CD14-positive monocyte (primary cell): ENCODE results near the gene GALNS. TPM values are rescaled to one million over a fixed set of nuclear protein-coding genes. Genes with fewer than 3 reads are reported as not detected.
"Not testable (repeated sequence)": the region's sequence is repeated elsewhere in the genome, so short reads cannot be mapped to it uniquely, and the experiment has no call there.

ENCODE experiments used
- DNase-seq, 3 donors: peaks; one replicate each; pipeline ENCODE4 v3.0.0-alpha.2; 2011 to 2022
- H2AFZ ChIP-seq: 2 replicates; pipeline ENCODE4 v1.6.0; 2012; ENCODE audit warnings: mild to moderate bottlenecking, low read depth, low read length, inconsistent platforms; ENCODE audit not compliant: insufficient read depth, poor library complexity, severe bottlenecking
- H3K27ac ChIP-seq, 2 donors: 1 replicate in 1 of 2; 2 replicates in 1 of 2; pipeline ENCODE4 v1.5.1; 2012 to 2013; ENCODE audit warnings: low read length in 2 of 2, control low read depth in 1 of 2, inconsistent platforms in 1 of 2, low read depth in 1 of 2, mild to moderate bottlenecking in 1 of 2
- H3K27me3 ChIP-seq, 2 donors: one replicate each; pipeline versions ENCODE4 v1.6.0 to v1.6.1; 2011 to 2013; ENCODE audit warnings: low read length in 2 of 2; ENCODE audit not compliant: control insufficient read depth in 2 of 2, insufficient read depth in 2 of 2
- H3K36me3 ChIP-seq, 2 donors: replicated peaks in 1 of 2; 1 replicate in 1 of 2; 2 replicates in 1 of 2; pipeline versions ENCODE4 v1.5.1 to v1.6.1; 2012 to 2013; ENCODE audit warnings: low read length in 2 of 2, control low read depth in 1 of 2, inconsistent platforms in 1 of 2, mild to moderate bottlenecking in 1 of 2; ENCODE audit not compliant: insufficient read depth in 2 of 2, control insufficient read depth in 1 of 2
- H3K4me1 ChIP-seq, 2 donors: 1 replicate in 1 of 2; 2 replicates in 1 of 2; pipeline versions ENCODE4 v1.5.1 to v1.6.1; 2012 to 2013; ENCODE audit warnings: low read length in 2 of 2, control low read depth in 1 of 2, inconsistent platforms in 1 of 2, mild to moderate bottlenecking in 1 of 2, moderate library complexity in 1 of 2; ENCODE audit not compliant: insufficient read depth in 2 of 2, control insufficient read depth in 1 of 2
- H3K4me2 ChIP-seq: replicated peaks from 2 replicates; pipeline ENCODE3; 2012; ENCODE audit warnings: low read length, moderate library complexity, mild to moderate bottlenecking; ENCODE audit not compliant: poor library complexity, severe bottlenecking; ENCODE audit errors: extremely low read depth
- H3K4me3 ChIP-seq, 3 experiments: fragments of 200-600 bp in 1 of 3; sonication (generic) in 1 of 3; replicated peaks in 1 of 3; 1 replicate in 2 of 3; 2 replicates in 1 of 3; pipeline ENCODE4 v1.5.1; 2011 to 2013; ENCODE audit warnings: low read length in 3 of 3, mild to moderate bottlenecking in 3 of 3, control low read depth in 2 of 3, low read depth in 2 of 3, inconsistent platforms in 1 of 3, moderate library complexity in 1 of 3
- H3K79me2 ChIP-seq: 2 replicates; pipeline ENCODE4 v1.6.0; 2012; ENCODE audit warnings: mild to moderate bottlenecking, control low read depth, inconsistent platforms, low read length, moderate library complexity; ENCODE audit not compliant: insufficient read depth
- H3K9ac ChIP-seq: 2 replicates; pipeline ENCODE4 v1.6.0; 2017; ENCODE audit warnings: low read length, mild to moderate bottlenecking; ENCODE audit not compliant: insufficient read depth, poor library complexity, severe bottlenecking
- H3K9me3 ChIP-seq, 2 donors: replicated peaks in 1 of 2; 1 replicate in 1 of 2; 2 replicates in 1 of 2; pipeline versions ENCODE4 v1.5.1 to v1.6.1; 2012 to 2013; ENCODE audit warnings: low read length in 2 of 2, control low read depth in 1 of 2; ENCODE audit not compliant: control insufficient read depth in 1 of 2, insufficient read depth in 1 of 2
- H4K20me1 ChIP-seq: 2 replicates; pipeline ENCODE4 v1.6.0; 2012; ENCODE audit warnings: mild to moderate bottlenecking, low read length, control low read depth, moderate library complexity; ENCODE audit not compliant: insufficient read depth
- H3K27ac Mint-ChIP-seq, 7 donors: one replicate each; pipeline ENCODE4 v1.8.0; 2020; ENCODE audit warnings: mild to moderate bottlenecking in 7 of 7, mixed read lengths in 7 of 7, moderate library complexity in 6 of 7, inconsistent platforms in 2 of 7
- H3K27me3 Mint-ChIP-seq, 3 donors: one replicate each; pipeline ENCODE4 v1.8.0; 2021 to 2022; ENCODE audit warnings: low read depth in 3 of 3, mild to moderate bottlenecking in 3 of 3, mixed read lengths in 3 of 3, moderate library complexity in 3 of 3, inconsistent platforms in 1 of 3
- H3K36me3 Mint-ChIP-seq, 2 donors: one replicate each; pipeline ENCODE4 v1.8.0; 2020; ENCODE audit warnings: mixed read lengths in 2 of 2, inconsistent platforms in 1 of 2, mild to moderate bottlenecking in 1 of 2
- H3K4me1 Mint-ChIP-seq: one replicate; pipeline ENCODE4 v1.8.0; 2020; ENCODE audit warnings: mild to moderate bottlenecking, mixed read lengths
- H3K4me3 Mint-ChIP-seq, 2 donors: one replicate each; pipeline ENCODE4 v1.8.0; 2020; ENCODE audit warnings: mild to moderate bottlenecking in 2 of 2, mixed read lengths in 2 of 2, moderate library complexity in 1 of 2
- H3K9me3 Mint-ChIP-seq, 7 donors: one replicate each; pipeline ENCODE4 v1.8.0; 2020 to 2022; ENCODE audit warnings: mixed read lengths in 7 of 7, mild to moderate bottlenecking in 6 of 7, moderate library complexity in 6 of 7, inconsistent platforms in 2 of 7
- whole genome bisulfite sequencing: methylation state at CpG from one replicate; pipeline ENCODE4 v1.1.5; 2013; ENCODE audit warnings: missing lambda C conversion rate; ENCODE audit not compliant: insufficient coverage; 5-methylcytosine and 5-hydroxymethylcytosine counted together
- intact Hi-C, 2 donors: fragments of 100-400 bp; cut with micrococcal nuclease; formaldehyde crosslinking; loops; one replicate each; pipeline versions ENCODE4 v1.15.0 to v1.15.1; 2023
- polyA plus RNA-seq, 3 donors: library from polyadenylated mRNA; depleted of rRNA in 1 of 3; unstranded in 2 of 3; stranded (reverse) in 1 of 3; fragments of 300-500 nt in 2 of 3; fragments of >200 nt in 1 of 3; fragmentation: Illumina TruSeq in 2 of 3; gene quantifications; 1 replicate in 2 of 3; 2 replicates in 1 of 3; pipeline ENCODE4 v1.2.3, GENCODE V29; 2012 to 2021
- TF ChIP-seq, protein P1 (sequence below): fragments of 200-600 bp; IDR thresholded peaks from one replicate; pipeline ENCODE4 v1.8.0; 2022; ENCODE audit warnings: antibody characterized with exemption, mild to moderate bottlenecking

The GALNS gene
- polyA plus RNA-seq, 3 donors = 20.2 to 34.4 (median 32.2) TPM

GRCh38 chr16:88894681-88895300 lies 38.0 kb upstream of the GALNS start:
- no peak for DNase-seq
- H3K4me1 Mint-ChIP-seq = no peaks in the 10 kb centered on the region
- no peaks in the 10 kb centered on the region for H3K79me2 ChIP-seq
- peaks cover 55 to 75% of the 10 kb centered on the region in 2 donors for H3K36me3 Mint-ChIP-seq
- H3K4me3 ChIP-seq = no peak overlapping the region
- H3K27ac ChIP-seq = no peak overlapping the region
- H3K9me3 Mint-ChIP-seq = peaks cover 8 to 21% (median 15%) of the 10 kb centered on the region in 7 donors
- no peak overlapping the region for H3K4me3 Mint-ChIP-seq
- no peaks in the 10 kb centered on the region for H3K4me1 ChIP-seq
- H3K27me3 ChIP-seq = no peaks in the 10 kb centered on the region
- no peak overlapping the region for H3K9ac ChIP-seq
- H2AFZ ChIP-seq = no peak overlapping the region
- WGBS = 89% methylated on average over 17 of the region's 21 CpGs
- peak overlapping the region in 1 of 7 donors; percentile 38 for H3K27ac Mint-ChIP-seq
- H3K9me3 ChIP-seq = peaks cover 9 to 20% of the 10 kb centered on the region in 2 donors
- intact Hi-C loops = no loop called here
- H4K20me1 ChIP-seq = peaks cover 98% of the 10 kb centered on the region
- TF ChIP-seq, protein P1, sequence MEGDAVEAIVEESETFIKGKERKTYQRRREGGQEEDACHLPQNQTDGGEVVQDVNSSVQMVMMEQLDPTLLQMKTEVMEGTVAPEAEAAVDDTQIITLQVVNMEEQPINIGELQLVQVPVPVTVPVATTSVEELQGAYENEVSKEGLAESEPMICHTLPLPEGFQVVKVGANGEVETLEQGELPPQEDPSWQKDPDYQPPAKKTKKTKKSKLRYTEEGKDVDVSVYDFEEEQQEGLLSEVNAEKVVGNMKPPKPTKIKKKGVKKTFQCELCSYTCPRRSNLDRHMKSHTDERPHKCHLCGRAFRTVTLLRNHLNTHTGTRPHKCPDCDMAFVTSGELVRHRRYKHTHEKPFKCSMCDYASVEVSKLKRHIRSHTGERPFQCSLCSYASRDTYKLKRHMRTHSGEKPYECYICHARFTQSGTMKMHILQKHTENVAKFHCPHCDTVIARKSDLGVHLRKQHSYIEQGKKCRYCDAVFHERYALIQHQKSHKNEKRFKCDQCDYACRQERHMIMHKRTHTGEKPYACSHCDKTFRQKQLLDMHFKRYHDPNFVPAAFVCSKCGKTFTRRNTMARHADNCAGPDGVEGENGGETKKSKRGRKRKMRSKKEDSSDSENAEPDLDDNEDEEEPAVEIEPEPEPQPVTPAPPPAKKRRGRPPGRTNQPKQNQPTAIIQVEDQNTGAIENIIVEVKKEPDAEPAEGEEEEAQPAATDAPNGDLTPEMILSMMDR = no peak
- H3K27me3 Mint-ChIP-seq = peaks cover 0 to 5% (median 1%) of the 10 kb centered on the region in 3 donors
- peaks cover 84 to 88% of the 10 kb centered on the region in 2 donors for H3K36me3 ChIP-seq
- H3K4me2 ChIP-seq = no peak overlapping the region

- H3K4me2 ChIP-seq, H3K4me3 Mint-ChIP-seq, H3K4me1 ChIP-seq, H3K27ac Mint-ChIP-seq, H3K27ac ChIP-seq, H3K4me1 Mint-ChIP-seq, H2AFZ ChIP-seq, H3K27me3 ChIP-seq, H3K9ac ChIP-seq, intact Hi-C loops, H3K27me3 Mint-ChIP-seq, H3K79me2 ChIP-seq, H3K4me3 ChIP-seq, DNase-seq: not testable (repeated sequence)
- H3K36me3 Mint-ChIP-seq = peaks cover 54 to 74% of the 10 kb centered on the region in 2 donors
- Histone ChIP-seq H4K20me1 (peaks cover 97% of the 10 kb centered on the region), H3K9me3 (peaks cover 9 to 22% of the 10 kb centered on the region in 2 donors), H3K36me3 (peaks cover 84 to 88% of the 10 kb centered on the region in 2 donors)
- 100% methylated on average over 3 of the region's 6 CpGs for WGBS
- peaks cover 13 to 25% (median 18%) of the 10 kb centered on the region in 7 donors for H3K9me3 Mint-ChIP-seq
Observed at GRCh38 chr16:88894266-88894665, 37.5 kb upstream of the GALNS start.
